Stimulated activated CD8-positive, alpha-beta memory T cell treated with anti-CD3 and anti-CD28 coated beads, Interleukin-12 subunit alpha, Interleukin-12 subunit beta, amount 100 ng/mL, for 24 hours (primary cell): Measurements from ENCODE around the gene UMAD1.

ENCODE experiments used
- DNase-seq: peaks from one replicate; pipeline ENCODE4 v3.0.0-alpha.2; 2020; ENCODE audit errors: extremely low read depth

UMAD1 gene

DNA sequence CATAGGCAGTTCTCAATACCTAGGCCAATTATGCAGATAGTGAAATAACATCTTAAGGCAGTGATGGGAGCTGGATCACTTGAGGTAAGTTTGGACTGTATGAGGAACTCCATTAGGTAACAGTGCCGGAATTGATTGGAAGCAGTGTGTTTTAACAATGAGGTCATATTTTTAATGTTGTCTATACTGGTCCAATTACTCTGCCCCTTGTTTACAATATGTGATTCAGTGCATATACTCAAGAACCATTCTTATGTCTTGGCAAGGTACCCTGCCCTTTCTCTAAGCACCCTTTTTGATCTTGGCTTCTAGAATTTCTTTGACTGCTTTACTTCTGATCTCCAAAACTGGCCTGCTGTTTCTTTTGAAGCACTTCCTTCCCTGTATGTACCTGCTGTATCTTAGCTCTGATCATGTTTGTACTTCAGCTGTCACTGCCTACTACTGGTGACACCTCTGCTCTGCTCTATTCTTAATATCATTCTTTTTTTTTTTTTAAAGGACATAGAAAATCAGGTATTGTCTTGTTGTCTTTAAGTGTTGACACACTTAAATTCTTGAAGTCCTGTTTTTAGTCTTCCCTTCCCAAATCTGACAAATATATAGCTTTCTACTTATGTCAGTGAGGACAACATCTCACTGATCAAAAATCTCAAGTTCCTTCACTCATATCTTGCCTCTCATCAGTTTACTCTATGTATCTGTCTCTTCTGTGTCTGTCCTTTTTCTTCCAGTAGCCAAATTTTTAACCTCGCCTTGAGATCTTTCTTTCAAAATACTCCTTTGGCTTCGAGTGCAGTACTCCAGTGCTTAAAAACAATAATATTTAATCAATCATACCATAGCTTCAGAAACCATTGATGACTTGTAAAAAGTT, 124.2 kb downstream of the UMAD1 start:
- DNase-seq: no peak

DNA sequence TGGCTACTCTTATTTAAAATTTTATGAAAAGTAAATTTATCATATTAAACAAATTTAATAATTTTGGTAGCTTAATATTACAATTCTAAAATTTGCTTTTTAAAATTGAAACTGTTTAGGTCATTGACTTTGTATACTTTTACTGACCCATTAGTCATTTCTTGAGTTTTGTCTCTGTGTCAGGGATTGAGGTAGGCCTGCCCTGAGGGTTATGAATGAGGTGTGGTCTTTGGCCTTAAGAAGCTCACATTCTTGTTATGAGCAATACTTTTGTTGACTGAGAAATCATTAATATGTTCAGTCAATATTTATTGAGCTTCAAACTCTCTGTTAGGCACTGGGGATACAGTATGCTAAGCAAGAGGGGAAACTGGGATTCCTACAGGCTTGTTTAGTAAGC, 124.9 kb downstream of the UMAD1 start:
- DNase-seq: no peak

DNA sequence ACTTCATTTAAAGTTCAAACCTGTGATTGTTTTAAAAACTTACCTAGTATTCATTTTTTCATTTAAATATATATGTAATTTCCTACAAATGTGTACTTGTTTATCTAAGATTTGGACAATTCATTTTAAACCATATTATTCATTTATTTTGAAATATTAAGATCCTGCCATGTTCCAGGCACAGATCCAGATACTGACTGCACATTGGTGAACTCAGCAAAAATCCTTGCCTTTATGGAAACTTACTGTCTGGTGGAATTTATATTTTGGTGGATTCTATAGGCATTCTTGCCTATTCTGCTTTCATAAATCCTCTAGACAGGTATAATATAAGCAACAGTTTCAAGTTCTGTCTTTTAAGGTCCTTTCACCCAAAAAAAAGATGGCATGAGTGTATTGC, 126.1 kb downstream of the UMAD1 start:
- DNase-seq: no peak

DNA sequence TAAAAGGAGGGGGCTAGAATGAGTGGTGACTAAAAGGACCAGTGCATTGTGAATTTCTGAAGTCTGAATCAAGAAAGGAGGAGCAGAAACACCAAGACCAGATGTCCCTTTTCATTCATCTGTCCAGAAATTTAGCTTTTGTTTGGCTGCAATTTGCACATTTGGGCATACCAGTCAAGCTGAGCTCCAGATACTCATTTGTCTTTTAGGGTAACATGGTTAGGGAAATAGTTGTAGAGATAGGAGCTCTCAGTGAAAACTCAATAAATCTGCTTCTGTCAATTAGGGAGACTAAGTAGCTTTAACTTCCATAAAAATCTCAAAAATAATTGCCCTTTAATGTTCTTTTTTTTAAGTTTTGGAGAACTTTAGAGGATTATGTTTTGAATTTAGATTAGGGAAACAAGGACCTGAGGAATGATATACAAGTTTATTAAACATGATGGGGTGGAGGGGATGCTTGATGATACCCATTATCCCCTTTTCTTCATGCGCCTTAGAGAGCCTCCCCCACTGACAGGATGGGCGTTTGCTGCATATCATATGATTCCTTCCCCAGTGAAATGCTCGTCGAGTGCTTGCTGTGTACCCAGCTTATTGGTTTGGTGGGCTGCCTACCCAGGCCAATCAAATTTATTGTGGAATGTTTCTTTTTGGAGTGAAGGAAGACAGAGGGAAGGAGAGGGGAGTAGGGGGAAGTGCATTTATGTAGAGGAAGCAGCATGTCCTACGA, 128.6 kb downstream of the UMAD1 start:
- DNase-seq: no peak

DNA sequence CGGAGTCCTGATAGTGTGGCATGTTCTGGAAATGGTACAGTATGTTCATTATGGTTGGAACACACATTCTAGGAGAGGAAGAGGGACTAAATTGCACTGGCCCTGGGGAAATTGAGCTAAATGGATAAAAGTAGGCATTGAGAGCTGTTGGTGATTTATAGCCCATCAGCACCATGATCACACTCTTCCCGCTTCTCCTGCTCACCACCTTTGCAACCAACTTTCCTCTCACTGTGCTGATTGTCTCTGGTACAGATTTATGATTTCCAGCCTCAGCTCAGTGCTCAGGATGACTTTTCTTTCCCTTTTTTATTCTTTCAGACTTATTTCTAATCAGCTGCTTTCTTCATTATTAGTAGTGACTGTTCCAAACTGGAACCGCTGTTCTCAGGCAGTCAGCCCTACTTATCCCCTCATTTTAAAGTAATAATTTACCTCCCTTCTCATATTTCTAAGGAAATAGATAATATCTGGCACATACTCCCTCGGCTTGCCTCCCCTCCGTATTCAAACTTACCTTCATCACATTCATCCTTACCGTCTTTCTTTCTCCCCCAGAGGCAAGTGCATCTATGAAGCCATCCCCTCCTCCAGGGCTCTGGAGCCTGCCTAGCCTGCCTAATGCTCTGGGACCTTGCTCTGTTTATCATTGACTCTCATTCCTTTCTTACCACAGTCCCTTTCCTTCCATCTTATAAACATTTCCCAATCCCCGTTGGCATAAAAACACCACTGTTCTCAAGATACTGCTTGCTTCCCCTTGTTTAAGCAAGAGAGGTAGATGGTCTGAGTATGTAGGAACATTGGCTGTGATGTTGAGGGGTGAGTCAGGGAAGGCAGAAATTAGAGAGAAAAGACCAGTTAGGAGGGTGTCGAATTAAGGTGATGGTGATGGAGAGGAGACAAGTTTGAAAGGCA, 129.4 kb downstream of the UMAD1 start:
- no peak for DNase-seq

DNA sequence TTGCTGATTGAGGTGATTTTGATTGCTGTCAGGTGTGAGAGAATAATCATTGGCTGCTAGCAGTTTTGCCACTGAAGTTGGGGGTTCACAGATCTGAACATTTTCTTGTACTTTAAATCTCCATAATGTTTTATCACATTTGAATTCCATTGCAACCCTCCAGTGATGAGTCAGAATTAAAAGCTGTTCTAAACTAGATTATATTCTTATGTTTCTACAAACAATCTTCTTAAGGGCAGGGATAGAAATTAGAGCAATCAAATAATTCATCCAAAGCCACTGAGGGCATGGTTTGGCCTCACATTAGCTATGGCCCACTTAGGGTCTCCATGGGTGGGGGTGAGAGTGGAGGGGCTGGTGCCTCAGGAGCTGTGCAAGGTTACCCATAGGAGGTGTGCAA, 130.9 kb downstream of the UMAD1 start:
- DNase-seq: no peak

DNA sequence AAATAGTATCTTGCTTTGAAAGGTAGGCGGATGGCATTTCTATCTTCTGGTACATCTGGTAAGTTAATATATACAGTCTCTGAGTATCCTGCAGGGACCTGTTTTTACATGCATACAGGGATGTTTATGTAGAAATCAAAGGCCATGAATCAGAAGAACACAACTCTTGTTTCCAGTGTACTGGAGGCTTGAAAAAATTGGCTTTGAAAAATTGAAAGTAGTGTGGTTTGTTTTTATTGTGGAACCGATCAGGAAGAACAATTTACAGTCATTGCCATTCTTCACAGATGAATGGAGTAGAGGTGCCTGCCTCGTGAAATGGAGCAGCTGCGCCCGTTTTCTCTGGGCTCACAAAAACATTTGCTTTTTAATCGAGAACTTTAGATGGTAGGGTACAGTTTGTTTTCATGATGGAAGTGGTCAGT, 131.9 kb downstream of the UMAD1 start:
- DNase-seq: no peak

DNA sequence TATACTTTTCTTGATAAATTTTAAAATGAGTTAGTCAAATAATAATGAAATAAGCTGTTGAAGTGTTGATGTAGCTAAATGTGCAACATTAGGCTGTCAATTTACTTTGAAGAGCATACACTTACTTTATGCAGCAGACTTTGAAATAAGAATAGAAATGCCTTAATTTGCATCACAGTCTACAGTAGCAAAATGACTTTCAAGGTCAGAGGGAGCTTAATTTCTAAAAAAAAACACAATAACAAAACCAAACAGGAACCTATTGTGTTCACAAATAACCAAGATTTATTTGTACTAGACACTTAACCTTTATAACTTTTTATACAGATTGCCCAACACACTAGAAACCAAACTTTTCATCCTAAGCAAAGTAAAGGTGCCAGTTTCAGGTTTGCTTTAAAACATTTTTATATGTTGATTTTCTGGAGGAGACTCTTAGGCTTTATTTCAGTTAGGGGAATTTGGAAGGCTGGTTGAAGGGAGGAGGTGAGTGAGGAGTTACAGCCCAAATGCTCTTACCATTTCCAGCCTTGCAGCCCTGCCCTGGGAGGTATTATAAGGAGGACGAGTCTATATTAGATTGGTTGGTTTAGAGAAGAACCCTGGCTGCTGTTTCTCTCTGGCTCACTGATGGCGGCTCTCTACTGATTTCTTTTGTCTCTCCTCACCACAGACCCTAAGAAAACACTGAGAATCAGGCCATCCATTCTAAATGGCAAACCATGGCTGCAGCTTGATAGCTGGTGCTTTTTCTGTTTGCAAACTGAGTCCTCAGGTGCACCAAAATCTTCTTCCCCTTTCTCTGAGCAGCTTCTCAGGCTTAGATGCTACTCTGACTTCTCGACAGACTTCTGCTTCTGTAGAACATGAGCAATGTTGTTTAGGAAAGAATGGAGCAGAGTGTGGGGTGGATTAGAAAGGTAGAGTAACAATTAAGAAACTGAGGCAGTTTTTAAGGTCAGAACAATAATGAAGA, 133.1 kb downstream of the UMAD1 start:
- no peak for DNase-seq

DNA sequence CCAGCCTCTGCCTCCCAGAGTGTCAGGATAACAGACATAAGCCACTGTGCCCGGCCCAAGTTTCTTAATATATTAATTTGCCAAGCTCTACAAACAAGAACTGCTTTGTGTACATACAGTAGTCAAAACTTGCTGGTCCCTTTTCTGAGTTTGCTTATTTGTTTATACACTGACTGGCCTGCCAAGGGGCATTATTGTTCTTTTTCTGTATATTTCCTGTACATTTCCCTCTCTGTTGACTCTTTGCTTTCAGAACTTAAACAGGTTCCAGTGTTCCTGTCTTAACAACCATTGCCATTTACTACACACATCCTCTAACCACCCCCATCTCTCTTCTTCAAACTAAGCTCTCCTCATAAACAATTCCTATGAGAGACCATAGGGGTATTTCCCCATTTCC, 139.3 kb downstream of the UMAD1 start:
- DNase-seq: no peak

DNA sequence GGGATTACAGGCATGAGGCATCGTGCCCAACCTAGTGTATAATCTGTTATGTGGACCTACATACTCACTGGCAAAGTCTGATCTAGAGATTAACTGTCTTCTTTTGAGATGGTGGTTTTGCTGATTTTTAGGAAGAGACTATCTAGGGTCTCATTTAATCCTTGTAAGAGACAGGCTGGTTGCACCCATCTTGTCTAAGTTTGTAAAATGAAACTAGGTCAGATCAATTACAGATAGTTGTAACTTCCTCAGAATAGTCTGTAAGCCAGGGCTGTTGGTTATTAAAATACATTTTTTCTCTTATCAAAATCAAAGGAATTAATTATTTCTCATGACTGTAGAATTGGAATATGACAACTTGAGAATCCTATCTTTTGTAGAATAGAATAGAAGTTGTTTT, 142.4 kb downstream of the UMAD1 start:
- DNase-seq: no peak

DNA sequence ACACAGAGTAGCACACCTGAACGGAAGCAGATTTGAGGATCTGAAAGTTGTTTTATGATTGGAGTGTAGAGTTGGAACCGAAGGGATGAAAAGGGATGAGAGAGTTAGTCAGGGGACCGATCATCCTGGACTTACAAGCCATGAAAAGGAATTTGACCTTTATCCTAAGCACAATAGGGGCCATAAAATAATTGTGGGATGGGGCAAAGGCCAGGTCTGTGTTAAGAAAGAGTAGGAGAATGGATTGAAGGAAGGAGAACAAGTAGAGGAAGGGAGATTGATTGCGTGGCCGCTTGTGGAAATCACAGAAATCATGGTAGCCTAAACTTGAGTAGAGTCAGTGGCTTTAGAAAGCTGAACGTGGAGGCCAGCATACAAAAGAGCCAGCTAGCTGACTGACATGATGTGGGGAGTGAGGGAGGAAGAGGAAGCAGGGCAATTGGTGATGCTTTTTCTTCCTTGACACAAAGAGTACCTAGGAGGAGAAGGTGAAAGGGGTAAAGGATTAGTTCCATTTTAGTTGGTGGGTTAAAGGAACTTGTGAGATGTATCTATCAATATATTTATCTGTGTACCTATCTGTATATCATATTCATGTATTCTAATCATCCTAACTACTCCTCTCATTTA, 144.9 kb downstream of the UMAD1 start:
- DNase-seq: no peak

DNA sequence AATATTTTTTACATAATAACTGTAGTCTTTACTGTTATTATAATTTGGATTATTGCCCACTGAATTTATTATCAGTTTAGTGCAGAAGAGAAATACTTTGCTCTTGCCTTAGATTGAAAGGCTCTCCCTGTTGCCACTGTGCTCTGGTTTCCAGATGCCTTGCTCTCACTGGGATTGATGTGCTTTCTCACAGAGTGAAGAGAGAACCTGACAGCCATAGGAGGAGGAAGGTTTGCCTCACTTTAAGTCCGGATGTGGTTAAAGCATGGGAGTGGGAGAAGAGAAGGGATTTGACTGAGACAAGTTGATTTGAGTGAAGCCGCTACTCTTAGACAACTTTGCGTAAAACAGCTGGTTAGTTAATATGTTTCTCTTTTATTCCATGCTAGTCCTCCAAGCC, 146.0 kb downstream of the UMAD1 start:
- no peak for DNase-seq

DNA sequence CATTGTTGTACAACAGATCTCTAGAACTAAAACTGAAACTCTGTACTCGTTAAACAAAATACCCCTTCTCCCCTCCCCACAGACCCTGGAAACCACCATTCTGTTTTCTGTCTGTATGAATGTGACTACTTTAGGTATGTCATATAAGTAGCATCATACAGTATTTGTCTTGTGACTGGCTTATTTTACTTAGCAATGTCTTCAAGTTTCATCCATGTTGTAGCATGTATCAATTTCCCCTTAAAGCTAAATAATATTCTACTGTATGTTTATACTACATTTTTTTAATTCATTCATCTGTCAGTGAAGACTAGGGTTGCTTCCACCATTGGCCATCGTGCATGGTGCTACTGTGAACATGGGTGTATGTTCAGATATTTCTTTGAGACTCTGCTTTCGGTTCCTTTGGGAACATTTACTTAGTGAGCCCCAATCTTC, 149.0 kb downstream of the UMAD1 start:
- DNase-seq: no peak

DNA sequence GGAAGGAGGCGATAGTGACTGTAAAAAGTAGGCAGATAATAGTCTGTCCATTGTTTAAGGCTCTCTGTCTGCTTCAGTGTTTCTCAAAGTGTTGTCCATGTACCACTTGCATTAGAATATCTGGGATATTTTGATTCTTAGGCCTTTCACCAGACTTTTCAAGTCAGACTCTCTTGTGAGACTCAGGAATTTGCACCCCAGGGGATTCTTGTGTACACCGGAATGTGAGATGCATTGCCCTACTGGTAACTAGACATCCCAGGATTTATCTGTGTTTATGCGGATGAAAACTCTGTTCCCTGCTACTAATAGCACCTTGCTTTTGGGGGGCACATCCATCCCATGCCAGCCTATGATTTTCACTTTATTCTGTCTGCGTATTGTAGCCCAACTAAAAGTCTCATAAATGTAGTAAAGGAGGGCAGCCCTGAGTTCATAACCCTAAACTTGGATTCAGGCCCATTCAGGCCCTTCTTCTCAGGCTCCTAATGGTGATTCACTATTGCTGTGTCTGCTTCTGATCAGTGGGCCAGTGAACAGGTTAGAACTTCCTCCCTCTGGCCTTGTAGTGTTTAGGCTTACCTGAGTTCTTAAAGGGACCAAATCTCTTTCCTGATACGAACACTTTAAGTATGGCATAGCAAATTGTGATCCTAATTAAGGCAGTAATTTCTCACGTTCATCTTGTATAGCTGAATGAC, 149.6 kb downstream of the UMAD1 start:
- no peak for DNase-seq

DNA sequence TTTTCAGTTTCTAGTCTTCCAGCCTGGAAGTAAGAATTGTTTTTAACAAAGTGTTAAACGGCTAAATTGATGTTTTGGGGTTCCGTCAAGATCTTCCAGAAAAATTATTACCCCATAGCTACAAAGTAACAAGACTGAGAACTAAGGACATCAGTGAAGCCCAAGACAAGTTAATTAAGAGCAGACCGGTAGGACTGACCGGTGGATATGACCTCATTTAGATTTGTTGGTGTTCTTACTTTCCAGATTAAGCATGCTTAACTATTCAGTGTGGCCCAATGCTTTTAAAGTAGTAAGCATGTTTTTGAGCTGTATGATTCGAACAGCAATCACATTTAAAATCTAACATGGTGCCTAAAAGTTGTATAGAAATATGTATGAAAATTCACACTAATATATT, 151.0 kb downstream of the UMAD1 start:
- no peak for DNase-seq

DNA sequence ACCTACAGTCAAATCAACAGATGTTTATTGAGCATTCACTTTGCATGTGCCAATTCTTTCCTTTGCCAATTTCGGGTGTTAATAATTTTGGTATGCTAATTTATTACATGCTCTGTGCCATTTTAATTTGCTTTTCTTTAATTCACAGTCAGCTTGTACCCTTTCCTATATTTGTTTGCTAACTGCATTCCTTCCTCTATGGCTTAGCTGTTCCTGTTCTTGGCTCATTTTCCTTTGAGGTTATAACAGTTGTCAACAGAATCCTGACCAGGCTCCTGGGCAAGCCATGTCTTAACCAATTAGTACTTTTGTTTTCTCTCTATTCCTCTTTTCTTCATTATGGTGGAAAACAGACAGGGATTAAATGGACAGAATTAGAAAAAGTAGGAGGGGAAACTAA, 151.5 kb downstream of the UMAD1 start:
- no peak for DNase-seq

DNA sequence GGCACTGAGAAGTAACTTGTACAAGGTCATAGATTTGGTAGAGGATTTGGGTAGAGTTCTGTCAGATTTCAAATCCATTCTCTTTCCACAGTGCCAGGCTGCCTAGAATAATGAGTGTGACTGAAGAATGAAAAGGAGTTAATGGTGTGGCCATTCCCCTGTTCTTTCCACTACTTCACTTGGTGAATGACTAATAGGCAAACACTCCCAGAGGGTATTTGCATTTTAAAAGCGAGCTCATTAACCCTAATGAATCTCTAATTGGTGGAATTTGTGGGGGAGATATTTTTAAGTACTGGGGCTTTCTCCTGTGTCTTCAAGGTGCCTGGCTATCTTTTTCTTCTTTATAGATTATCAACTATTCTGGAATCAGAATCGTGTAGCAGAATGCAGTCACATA, 152.7 kb downstream of the UMAD1 start:
- DNase-seq: no peak

DNA sequence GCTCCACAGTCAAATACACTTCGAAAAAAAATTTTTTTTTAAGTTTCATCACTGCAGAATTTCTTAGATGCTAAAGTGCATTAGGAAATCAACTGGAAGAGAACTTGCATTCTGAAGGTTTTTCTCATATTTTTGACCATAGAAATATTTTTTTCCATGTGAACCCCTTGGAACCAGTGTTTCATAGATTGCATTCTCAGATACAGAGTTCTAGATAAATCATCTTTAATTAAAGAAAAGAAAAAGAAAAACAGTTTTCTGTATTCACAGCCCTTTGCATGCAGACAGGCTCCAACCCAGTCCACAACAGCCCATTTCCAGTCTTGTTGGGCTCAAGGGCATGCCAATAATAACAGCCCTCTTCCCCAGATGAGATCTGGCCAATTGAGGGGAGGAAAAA, 153.4 kb downstream of the UMAD1 start:
- DNase-seq: no peak

DNA sequence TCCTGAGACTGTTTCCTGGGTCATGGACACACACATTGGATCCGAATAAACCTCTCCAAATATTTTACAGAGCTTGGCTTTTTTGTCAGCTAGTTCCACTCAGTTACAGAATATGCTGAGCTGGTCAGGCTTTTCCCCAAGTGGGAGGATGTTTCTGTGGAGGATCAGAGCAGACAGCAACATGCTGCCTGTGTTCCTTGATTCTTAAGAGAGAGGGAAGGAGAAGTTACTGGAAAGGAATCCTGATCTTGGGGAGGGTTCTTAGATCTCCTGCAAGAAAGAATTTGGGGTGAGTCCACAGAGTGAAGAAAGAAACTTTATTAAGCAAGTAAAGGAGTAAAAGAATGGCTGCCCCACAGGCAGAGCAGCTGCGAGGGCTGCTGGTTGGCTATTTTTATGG, 154.7 kb downstream of the UMAD1 start:
- DNase-seq: no peak

DNA sequence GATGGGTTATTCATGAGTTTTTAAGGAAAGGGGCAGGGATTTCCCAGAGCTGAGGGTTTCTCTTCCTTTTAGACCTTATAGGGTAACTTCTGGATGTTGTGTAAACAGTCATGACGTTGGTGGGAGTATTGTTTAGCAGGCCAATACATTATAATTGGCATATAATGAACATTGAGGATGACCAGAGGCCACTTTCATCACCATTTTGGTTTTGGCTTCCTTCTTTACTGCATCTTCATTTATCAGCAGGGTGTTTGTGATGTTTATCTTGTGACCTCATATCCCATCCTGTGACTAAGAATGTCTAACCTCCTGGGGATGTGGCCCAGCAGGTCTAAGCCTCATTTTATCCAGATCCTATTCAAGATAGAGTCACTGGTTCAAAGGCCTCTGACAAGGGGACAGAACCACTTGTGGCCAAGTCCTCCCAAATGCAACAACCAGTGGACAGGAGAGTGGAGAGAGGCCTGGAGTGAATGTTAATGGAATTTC, 155.1 kb downstream of the UMAD1 start:
- no peak for DNase-seq
